ENCODE measurements around the gene MYL11.
"Not testable (repeated sequence)": the region's sequence is repeated elsewhere in the genome, so short reads cannot be mapped to it uniquely, and the experiment has no call there.

Gene MYL11

GRCh38 chr16:30395992-30396585, 21.5 kb downstream of the MYL11 start:
- peak; percentile 59 for DNase-seq (ENCODE audit: low spot score)

GRCh38 chr16:30396627-30397026, 22.0 kb downstream of the MYL11 start:
- DNase-seq (ENCODE audit: low spot score): not testable (repeated sequence)

GRCh38 chr16:30397056-30397455, 22.5 kb downstream of the MYL11 start:
- DNase-seq (ENCODE audit: low spot score): no peak

GRCh38 chr16:30397776-30398660, 23.4 kb downstream of the MYL11 start:
- DNase-seq (ENCODE audit: low spot score): no peak

GRCh38 chr16:30398661-30399434, 24.2 kb downstream of the MYL11 start:
- no peak for DNase-seq (ENCODE audit: low spot score)

- DNase-seq (ENCODE audit: low spot score): no peak
Observed at GRCh38 chr16:30399435-30400186, 25.0 kb downstream of the MYL11 start.

GRCh38 chr16:30401768-30402425, 27.3 kb downstream of the MYL11 start:
- DNase-seq (ENCODE audit: low spot score): no peak

GRCh38 chr16:30406795-30407101, 32.1 kb downstream of the MYL11 start:
- DNase-seq (ENCODE audit: low spot score): no peak

GRCh38 chr16:30407102-30407803, 32.7 kb downstream of the MYL11 start, which contains the start of gene ZNF771:
TSS of gene ZNF771 (plus strand) at chr16:30407606. CDS start at chr16:30408054, 448 bp downstream.
- DNase-seq (ENCODE audit: low spot score): peak; percentile 88

GRCh38 chr16:30407804-30408534, 33.4 kb downstream of the MYL11 start:
- peak; percentile 41 for DNase-seq (ENCODE audit: low spot score)

- peak; percentile 88 for DNase-seq (ENCODE audit: low spot score)
Observed at GRCh38 chr16:30409125-30410060, 34.8 kb downstream of the MYL11 start.

GRCh38 chr16:30413112-30413806, 38.7 kb downstream of the MYL11 start:
- DNase-seq (ENCODE audit: low spot score): no peak

GRCh38 chr16:30414159-30414558, 39.6 kb downstream of the MYL11 start:
- DNase-seq (ENCODE audit: low spot score): no peak

GRCh38 chr16:30416047-30416603, 41.5 kb downstream of the MYL11 start:
- no peak for DNase-seq (ENCODE audit: low spot score)

GRCh38 chr16:30416624-30417528, 42.3 kb downstream of the MYL11 start:
- no peak for DNase-seq (ENCODE audit: low spot score)

GRCh38 chr16:30417529-30418349, 43.1 kb downstream of the MYL11 start:
- DNase-seq (ENCODE audit: low spot score): no peak

Measured in SK-N-DZ (cell line).